Activated CD4-positive, alpha-beta T cell treated with anti-CD3 and anti-CD28 coated beads, Interleukin-2, Interleukin-4, amounts not matched to agents 100 ng/mL and 50 ng/mL, durations not matched to agents 16 hours and 8 hours (primary cell): ENCODE measurements around the gene SLC10A3.

Experiments
- DNase-seq: peaks from one replicate; pipeline ENCODE4 v3.0.0-alpha.2; 2020; ENCODE audit warnings: low spot score

Gene SLC10A3

GRCh38 chrX:154463611-154464220 is 26.7 kb downstream of the SLC10A3 start:
- no peak for DNase-seq

- DNase-seq = no peak
Observed at GRCh38 chrX:154462396-154462795, 28.0 kb downstream of the SLC10A3 start.

GRCh38 chrX:154460326-154460725 is 30.1 kb downstream of the SLC10A3 start:
- DNase-seq = no peak

GRCh38 chrX:154459832-154460231 is 30.6 kb downstream of the SLC10A3 start:
- no peak for DNase-seq

GRCh38 chrX:154458954-154459778 is 31.3 kb downstream of the SLC10A3 start:
- DNase-seq = peak; percentile 9

GRCh38 chrX:154458116-154458953 is 32.1 kb downstream of the SLC10A3 start, which contains the start of gene PLXNA3:
TSS of gene PLXNA3 (plus strand) at chrX:154458281. CDS start at chrX:154460184, 1,903 bp downstream.
- peak; percentile 29 for DNase-seq

GRCh38 chrX:154457491-154458115 is 32.8 kb downstream of the SLC10A3 start:
- DNase-seq = peak; percentile 38

- no peak for DNase-seq
Observed at GRCh38 chrX:154452823-154453222, 37.6 kb downstream of the SLC10A3 start.

GRCh38 chrX:154450312-154450711 is 40.1 kb downstream of the SLC10A3 start:
- DNase-seq = no peak

GRCh38 chrX:154449618-154450017 is 40.8 kb downstream of the SLC10A3 start:
- DNase-seq = no peak

- no peak for DNase-seq
Observed at GRCh38 chrX:154448484-154448883, 41.9 kb downstream of the SLC10A3 start.

- DNase-seq = no peak
Observed at GRCh38 chrX:154446430-154446829, 44.0 kb downstream of the SLC10A3 start.

- DNase-seq = no peak
Observed at GRCh38 chrX:154445776-154446175, 44.7 kb downstream of the SLC10A3 start.

- DNase-seq = no peak
Observed at GRCh38 chrX:154444755-154445246, 45.6 kb downstream of the SLC10A3 start.

- DNase-seq = peak; percentile 62
Observed at GRCh38 chrX:154443992-154444754, 46.3 kb downstream of the SLC10A3 start, which contains the start of gene FAM50A. TSS of gene FAM50A (plus strand) at chrX:154444141. CDS start at chrX:154444236, 95 bp downstream.

- no peak for DNase-seq
Observed at GRCh38 chrX:154443479-154443910, 46.9 kb downstream of the SLC10A3 start.

GRCh38 chrX:154441984-154442707 is 48.3 kb downstream of the SLC10A3 start:
- DNase-seq = no peak

GRCh38 chrX:154441564-154441963 is 48.9 kb downstream of the SLC10A3 start:
- DNase-seq = no peak

GRCh38 chrX:154440623-154441357 is 49.6 kb downstream of the SLC10A3 start:
- no peak for DNase-seq
